ENCODE data around the gene MICAL2. TPM values are rescaled to one million over a fixed set of nuclear protein-coding genes. Genes with fewer than 3 reads are reported as not detected.

The MICAL2 gene
- total and polyA plus RNA-seq, 2 of the 8 experiments (the other 6 are each of a cell fraction or from before 2014, with no cell fraction given), result 1.3 to 4.1 TPM

DNA sequence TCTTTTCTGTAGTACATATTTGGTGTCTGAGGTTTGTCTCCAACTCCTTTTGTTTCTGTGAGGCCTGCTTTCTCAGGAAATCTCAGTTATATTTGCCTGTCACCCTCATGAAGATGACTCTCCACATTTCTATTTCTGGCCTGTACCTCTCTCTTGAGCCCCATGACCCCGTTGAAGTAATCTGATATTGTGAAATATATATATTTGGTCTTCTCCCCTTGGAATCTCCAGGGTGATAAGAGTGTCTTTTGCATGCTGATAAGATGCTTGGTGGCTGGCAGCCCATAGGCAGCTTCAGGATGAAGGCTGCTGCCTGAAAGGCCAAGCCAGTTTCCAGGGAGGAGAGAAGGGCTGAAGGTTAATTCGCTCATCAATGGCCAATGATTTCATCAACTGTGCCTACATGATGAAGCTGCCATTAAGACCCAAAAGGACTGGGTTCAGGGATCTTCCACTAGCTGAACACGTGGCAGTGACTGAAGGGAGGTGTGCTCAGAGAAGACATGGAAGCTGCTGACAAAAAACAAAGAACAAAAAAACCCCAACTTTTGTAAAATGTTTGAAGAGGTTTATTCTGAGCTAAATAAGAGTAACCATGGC is 67.4 kb downstream of the MICAL2 start (continued):
- no peak for TF ChIP-seq HDAC2 (IDR thresholded peaks at IDR 0.05; ENCODE audit: borderline replicate concordance in 1 of 2, low read depth in 2 of 2, low read length in 2 of 2)

Measured in H1 (cell line).